ENCODE measurements around the gene SOX1.

The SOX1 gene

GRCh38 chr13:112067116-112067741, at the start of gene SOX1:
Gene SOX1, plus strand, starts transcription at chr13:112067149. Its CDS starts 510 bp downstream, at chr13:112067659.
- no peak for DNase-seq (ENCODE audit: low spot score)

GRCh38 chr13:112024577-112024976, 42.4 kb upstream of the SOX1 start:
- DNase-seq (ENCODE audit: low spot score), result no peak

- DNase-seq (ENCODE audit: low spot score), result no peak
Measured at GRCh38 chr13:112027250-112027649, 39.7 kb upstream of the SOX1 start.

GRCh38 chr13:112028481-112028880, 38.5 kb upstream of the SOX1 start:
- DNase-seq (ENCODE audit: low spot score), result no peak

- no peak for DNase-seq (ENCODE audit: low spot score)
Measured at GRCh38 chr13:112029143-112029542, 37.8 kb upstream of the SOX1 start.

GRCh38 chr13:112032186-112032993, 34.6 kb upstream of the SOX1 start:
- DNase-seq (ENCODE audit: low spot score), result no peak

GRCh38 chr13:112034231-112034630, 32.7 kb upstream of the SOX1 start:
- no peak for DNase-seq (ENCODE audit: low spot score)

GRCh38 chr13:112034846-112035245, 32.1 kb upstream of the SOX1 start:
- no peak for DNase-seq (ENCODE audit: low spot score)

GRCh38 chr13:112042496-112042895, 24.5 kb upstream of the SOX1 start:
- DNase-seq (ENCODE audit: low spot score), result no peak

GRCh38 chr13:112052213-112052612, 14.7 kb upstream of the SOX1 start:
- no peak for DNase-seq (ENCODE audit: low spot score)

GRCh38 chr13:112053167-112053743, 13.7 kb upstream of the SOX1 start:
- DNase-seq (ENCODE audit: low spot score), result no peak

GRCh38 chr13:112053744-112054615, 13.0 kb upstream of the SOX1 start:
- no peak for DNase-seq (ENCODE audit: low spot score)

GRCh38 chr13:112054616-112055015, 12.3 kb upstream of the SOX1 start:
- DNase-seq (ENCODE audit: low spot score), result no peak

GRCh38 chr13:112055036-112055914, 11.7 kb upstream of the SOX1 start:
- no peak for DNase-seq (ENCODE audit: low spot score)

GRCh38 chr13:112055915-112056269, 11.1 kb upstream of the SOX1 start:
- DNase-seq (ENCODE audit: low spot score), result no peak

- no peak for DNase-seq (ENCODE audit: low spot score)
Measured at GRCh38 chr13:112056284-112056727, 10.6 kb upstream of the SOX1 start.

- no peak for DNase-seq (ENCODE audit: low spot score)
Measured at GRCh38 chr13:112056739-112057438, 10.1 kb upstream of the SOX1 start.

- DNase-seq (ENCODE audit: low spot score), result no peak
Measured at GRCh38 chr13:112057439-112057735, 9.6 kb upstream of the SOX1 start.

GRCh38 chr13:112057736-112058518, 9.0 kb upstream of the SOX1 start:
- DNase-seq (ENCODE audit: low spot score), result no peak

GRCh38 chr13:112058519-112058873, 8.5 kb upstream of the SOX1 start:
- DNase-seq (ENCODE audit: low spot score), result no peak

Data from CD4-positive, alpha-beta T cell treated with Interleukin-6 at 100 ng/mL for 8 hours (primary cell).